HG03025 (cell line): ENCODE results near the gene ADGRG3.
"Not testable (repeated sequence)": the region's sequence is repeated elsewhere in the genome, so short reads cannot be mapped to it uniquely, and the experiment has no call there.

ENCODE experiments used
- ATAC-seq: cut with Tn5 transposase; IDR thresholded peaks from one replicate; pipeline ENCODE4 v1.9.1; 2021; ENCODE audit warnings: mild to moderate bottlenecking, moderate library complexity; ENCODE audit not compliant: unreplicated experiment, low FRiP score

ADGRG3 gene

GRCh38 chr16:57661510-57661909 is 6.6 kb upstream of the ADGRG3 start:
- ATAC-seq = no peak

- ATAC-seq = no peak
Measured at GRCh38 chr16:57661936-57662906, 5.9 kb upstream of the ADGRG3 start.

DNA sequence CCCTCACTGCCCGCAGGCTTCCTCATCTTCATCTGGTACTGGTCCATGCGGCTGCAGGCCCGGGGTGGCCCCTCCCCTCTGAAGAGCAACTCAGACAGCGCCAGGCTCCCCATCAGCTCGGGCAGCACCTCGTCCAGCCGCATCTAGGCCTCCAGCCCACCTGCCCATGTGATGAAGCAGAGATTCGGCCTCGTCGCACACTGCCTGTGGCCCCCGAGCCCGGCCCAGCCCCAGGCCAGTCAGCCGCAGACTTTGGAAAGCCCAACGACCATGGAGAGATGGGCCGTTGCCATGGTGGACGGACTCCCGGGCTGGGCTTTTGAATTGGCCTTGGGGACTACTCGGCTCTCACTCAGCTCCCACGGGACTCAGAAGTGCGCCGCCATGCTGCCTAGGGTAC is 4.7 kb upstream of the ADGRG3 start:
- no peak for ATAC-seq

DNA sequence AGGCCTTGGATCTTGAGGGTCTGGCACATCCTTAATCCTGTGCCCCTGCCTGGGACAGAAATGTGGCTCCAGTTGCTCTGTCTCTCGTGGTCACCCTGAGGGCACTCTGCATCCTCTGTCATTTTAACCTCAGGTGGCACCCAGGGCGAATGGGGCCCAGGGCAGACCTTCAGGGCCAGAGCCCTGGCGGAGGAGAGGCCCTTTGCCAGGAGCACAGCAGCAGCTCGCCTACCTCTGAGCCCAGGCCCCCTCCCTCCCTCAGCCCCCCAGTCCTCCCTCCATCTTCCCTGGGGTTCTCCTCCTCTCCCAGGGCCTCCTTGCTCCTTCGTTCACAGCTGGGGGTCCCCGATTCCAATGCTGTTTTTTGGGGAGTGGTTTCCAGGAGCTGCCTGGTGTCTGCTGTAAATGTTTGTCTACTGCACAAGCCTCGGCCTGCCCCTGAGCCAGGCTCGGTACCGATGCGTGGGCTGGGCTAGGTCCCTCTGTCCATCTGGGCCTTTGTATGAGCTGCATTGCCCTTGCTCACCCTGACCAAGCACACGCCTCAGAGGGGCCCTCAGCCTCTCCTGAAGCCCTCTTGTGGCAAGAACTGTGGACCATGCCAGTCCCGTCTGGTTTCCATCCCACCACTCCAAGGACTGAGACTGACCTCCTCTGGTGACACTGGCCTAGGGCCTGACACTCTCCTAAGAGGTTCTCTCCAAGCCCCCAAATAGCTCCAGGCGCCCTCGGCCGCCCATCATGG is 4.0 kb upstream of the ADGRG3 start:
- ATAC-seq = no peak

DNA sequence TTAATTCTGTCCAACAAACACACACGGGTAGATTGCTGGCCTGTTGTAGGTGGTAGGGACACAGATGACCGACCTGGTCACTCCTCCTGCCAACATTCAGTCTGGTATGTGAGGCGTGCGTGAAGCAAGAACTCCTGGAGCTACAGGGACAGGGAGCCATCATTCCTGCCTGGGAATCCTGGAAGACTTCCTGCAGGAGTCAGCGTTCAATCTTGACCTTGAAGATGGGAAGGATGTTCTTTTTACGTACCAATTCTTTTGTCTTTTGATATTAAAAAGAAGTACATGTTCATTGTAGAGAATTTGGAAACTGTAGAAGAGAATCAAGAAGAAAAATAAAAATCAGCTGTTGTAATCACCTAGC is 3.5 kb upstream of the ADGRG3 start:
- no peak for ATAC-seq

DNA sequence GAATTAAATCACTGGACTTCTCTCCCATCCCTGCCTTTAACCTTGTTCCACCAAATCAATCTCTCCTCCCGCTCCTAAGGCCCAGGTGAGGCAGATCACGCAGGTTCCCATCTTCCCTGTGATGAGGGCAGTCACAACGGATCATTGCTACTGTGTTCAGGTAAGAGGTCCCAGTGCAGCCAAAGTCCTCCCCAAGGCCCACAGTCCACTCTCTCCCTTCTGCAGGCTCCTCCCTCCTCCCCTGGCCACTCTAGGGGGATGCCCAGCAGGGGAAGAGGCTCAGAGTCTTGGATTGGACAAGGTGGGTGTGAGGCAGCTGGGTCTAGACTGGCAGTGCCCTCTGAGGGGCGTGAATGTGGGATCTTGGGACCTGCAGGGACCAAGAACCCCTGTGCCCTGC is 2.6 kb upstream of the ADGRG3 start:
- ATAC-seq = no peak

DNA sequence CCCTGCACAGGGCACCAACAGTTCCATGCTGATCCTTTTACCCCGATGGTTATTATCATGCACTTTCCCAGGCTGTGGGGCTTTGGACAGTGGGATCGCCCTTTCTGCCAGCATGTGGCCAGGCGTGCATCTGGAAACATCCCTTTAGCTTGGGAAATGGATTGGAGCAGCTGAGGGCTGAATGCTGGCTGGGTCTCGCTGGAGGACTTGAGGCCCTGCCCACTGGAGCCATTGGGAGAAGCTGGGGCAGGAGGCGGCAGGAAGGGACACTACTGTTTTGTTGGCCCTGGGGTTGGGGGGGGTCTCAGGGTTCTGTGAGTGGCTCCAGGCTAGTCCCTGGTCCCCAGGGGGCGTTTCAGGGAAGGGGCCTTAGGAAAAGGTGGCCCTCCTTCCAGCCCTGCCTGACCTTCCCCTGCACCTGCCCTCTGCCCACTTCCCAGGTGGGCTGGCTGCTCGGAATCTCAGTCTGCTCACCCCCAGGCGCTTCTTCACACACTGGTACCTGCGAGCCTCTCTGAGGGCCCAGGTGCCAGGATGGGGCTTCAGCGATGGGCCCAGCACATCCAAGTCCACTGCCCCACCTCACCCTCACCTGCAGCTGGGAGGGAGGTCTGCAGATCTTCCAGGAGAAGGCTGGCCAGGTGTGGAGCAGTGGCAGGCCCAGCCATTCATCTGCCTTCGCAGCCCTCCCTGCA is 1.6 kb upstream of the ADGRG3 start:
- no peak for ATAC-seq

DNA sequence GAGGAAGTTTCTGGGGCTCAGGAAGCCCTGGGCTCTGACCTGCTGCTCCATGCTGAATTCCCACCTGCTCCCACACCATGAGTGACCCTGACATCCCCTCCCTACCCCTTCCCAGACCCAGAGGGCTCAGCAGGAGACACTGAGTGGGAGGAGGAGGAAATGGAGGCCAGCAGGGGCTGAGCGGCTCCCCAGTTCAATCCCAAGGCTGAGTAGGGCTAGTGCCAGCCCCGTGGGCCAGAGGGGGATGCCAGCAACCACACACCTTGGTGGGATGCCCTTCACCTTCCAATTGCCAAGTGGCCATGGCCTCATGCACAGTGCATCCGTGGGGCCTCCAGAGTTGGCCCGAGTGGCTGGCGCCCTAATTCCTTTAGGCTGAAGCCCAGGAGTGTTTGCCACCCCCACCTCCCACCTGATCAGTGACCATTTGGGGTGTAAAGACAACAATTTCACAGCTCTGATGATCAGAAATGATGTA is 1.0 kb upstream of the ADGRG3 start:
- no peak for ATAC-seq

GRCh38 chr16:57667526-57668262 is 412 bp upstream of the ADGRG3 start:
- ATAC-seq = no peak

- no peak for ATAC-seq
Measured at GRCh38 chr16:57668630-57669475, 747 bp downstream of the ADGRG3 start.

- no peak for ATAC-seq
Measured at GRCh38 chr16:57669476-57670162, 1.5 kb downstream of the ADGRG3 start.

GRCh38 chr16:57670196-57670595 is 2.1 kb downstream of the ADGRG3 start:
- no peak for ATAC-seq

- ATAC-seq = not testable (repeated sequence)
Measured at GRCh38 chr16:57671451-57671850, 3.3 kb downstream of the ADGRG3 start.

DNA sequence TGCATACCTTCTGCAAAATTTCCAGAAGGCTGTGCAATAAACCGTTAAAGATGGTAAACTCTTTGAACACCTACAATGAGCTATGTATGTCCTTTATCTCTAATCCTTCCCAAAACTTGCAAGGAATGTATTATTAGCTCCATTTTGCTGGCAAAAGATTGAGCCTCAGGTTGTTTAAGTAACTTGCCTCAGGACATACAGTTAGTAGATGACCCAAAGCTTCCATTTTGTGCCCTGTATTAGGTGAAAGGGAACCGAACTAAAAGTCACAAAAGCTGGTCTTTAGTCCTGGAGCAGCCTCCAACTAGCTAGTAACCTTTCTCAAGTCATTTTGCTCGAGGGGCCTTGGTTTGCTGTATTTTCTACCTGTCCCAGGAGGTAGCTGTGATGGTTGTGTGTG is 4.3 kb downstream of the ADGRG3 start:
- ATAC-seq = no peak

- ATAC-seq = no peak
Measured at GRCh38 chr16:57672824-57673223, 4.7 kb downstream of the ADGRG3 start.

- no peak for ATAC-seq
Measured at GRCh38 chr16:57675741-57676551, 7.8 kb downstream of the ADGRG3 start.

GRCh38 chr16:57676553-57677085 is 8.5 kb downstream of the ADGRG3 start:
- no peak for ATAC-seq
